Immature natural killer cell (primary cell): ENCODE measurements around the gene DBP. TPM values are rescaled to one million over a fixed set of nuclear protein-coding genes. Genes with fewer than 3 reads are reported as not detected.

Source experiments
- DNase-seq, 3 donors: peaks; one replicate each; pipeline ENCODE4 v3.0.0; 2022; ENCODE audit warnings: mixed read lengths in 1 of 3
- H3K27ac Mint-ChIP-seq, 6 donors: one replicate each; pipeline ENCODE4 v1.8.0; 2020; ENCODE audit warnings: mixed read lengths in 6 of 6, mild to moderate bottlenecking in 5 of 6, inconsistent platforms in 4 of 6, moderate library complexity in 3 of 6
- H3K27me3 Mint-ChIP-seq, 3 donors: one replicate each; pipeline ENCODE4 v1.8.0; 2020 to 2021; ENCODE audit warnings: low read depth in 3 of 3, mild to moderate bottlenecking in 3 of 3, mixed read lengths in 3 of 3, moderate library complexity in 3 of 3, inconsistent platforms in 1 of 3
- H3K36me3 Mint-ChIP-seq, 3 donors: one replicate each; pipeline ENCODE4 v1.8.0; 2020; ENCODE audit warnings: mixed read lengths in 3 of 3, inconsistent platforms in 2 of 3, mild to moderate bottlenecking in 2 of 3
- H3K4me1 Mint-ChIP-seq, 2 donors: one replicate each; pipeline ENCODE4 v1.8.0; 2020; ENCODE audit warnings: inconsistent platforms in 2 of 2, mild to moderate bottlenecking in 2 of 2, mixed read lengths in 2 of 2, moderate library complexity in 1 of 2
- H3K4me3 Mint-ChIP-seq, 5 donors: one replicate each; pipeline ENCODE4 v1.8.0; 2020; ENCODE audit warnings: mild to moderate bottlenecking in 5 of 5, mixed read lengths in 5 of 5, inconsistent platforms in 3 of 5, moderate library complexity in 3 of 5
- H3K9me3 Mint-ChIP-seq, 6 donors: one replicate each; pipeline ENCODE4 v1.8.0; 2020; ENCODE audit warnings: mild to moderate bottlenecking in 6 of 6, mixed read lengths in 6 of 6, inconsistent platforms in 4 of 6, moderate library complexity in 3 of 6
- polyA plus RNA-seq, 3 donors: library from polyadenylated mRNA; unstranded; fragments of 300-500 nt; fragmentation: Illumina TruSeq; gene quantifications; one replicate each; pipeline ENCODE4 v1.2.3, GENCODE V29; 2021

Gene DBP
- polyA plus RNA-seq, 3 donors from 2014 or later = 23.6 to 65.1 (median 26.3) TPM

DNA sequence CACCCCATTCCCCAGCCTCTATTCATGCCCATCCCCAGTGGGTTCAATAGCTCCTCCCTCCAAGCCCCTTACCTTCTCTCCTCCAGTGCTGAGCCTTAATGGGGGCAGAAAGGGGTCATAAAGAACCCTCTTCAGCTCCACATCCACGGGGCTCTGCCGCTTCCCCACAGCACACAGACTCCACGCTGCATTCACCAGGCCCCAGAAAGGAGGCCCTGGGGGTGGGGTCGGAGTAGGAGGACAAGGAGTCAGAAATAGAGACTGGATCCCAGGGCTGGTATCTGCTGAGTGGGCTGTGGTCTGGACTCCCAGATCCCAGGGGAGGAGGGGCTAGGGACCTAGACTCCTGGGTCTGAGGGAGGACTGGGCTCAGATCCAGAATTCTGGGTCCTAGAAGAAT lies 7.2 kb upstream of the DBP start:
- peaks cover 2 to 6% (median 3%) of the 10 kb centered on the region in 3 donors for H3K27me3 Mint-ChIP-seq
- peak overlapping the region in 2 of 5 donors; percentile 90 to 97 for H3K4me3 Mint-ChIP-seq
- peaks cover 33 to 37% of the 10 kb centered on the region in 2 donors for H3K4me1 Mint-ChIP-seq
- H3K27ac Mint-ChIP-seq = peak overlapping the region in 1 of 6 donors; percentile 28
- no peaks in the 10 kb centered on the region for H3K9me3 Mint-ChIP-seq
- H3K36me3 Mint-ChIP-seq = no peaks in the 10 kb centered on the region
- DNase-seq = no peak

DNA sequence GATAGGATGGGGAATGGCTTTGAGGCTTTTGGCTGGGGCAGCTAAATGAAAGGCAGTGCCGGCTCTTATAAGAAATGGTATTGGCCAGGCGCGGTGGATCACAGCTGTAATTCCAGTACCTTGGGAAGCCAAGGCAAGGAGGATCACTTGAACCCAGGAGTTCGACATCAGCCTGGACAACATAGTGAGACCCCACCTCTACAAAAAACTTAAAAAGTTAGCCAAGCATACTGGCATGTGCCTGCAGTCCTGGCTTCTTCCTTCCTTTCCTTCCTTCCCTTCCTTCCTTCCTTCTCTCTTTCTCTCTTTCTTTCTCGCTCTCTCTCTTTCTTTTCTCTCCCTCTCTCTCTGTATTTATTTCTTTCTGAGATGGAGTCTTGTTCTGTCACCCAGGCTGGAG lies 5.7 kb upstream of the DBP start:
- Mint-ChIP-seq H3K4me1 (peaks cover 42% of the 10 kb centered on the region in 2 donors), H3K4me3 (no peak overlapping the region), H3K36me3 (peaks cover 0 to 5% (median 0%) of the 10 kb centered on the region in 3 donors), H3K27ac (peak overlapping the region in 2 of 6 donors; percentile 3 to 66), H3K27me3 (peaks cover 0 to 10% (median 4%) of the 10 kb centered on the region in 3 donors), H3K9me3 (no peaks in the 10 kb centered on the region)
- no peak for DNase-seq

DNA sequence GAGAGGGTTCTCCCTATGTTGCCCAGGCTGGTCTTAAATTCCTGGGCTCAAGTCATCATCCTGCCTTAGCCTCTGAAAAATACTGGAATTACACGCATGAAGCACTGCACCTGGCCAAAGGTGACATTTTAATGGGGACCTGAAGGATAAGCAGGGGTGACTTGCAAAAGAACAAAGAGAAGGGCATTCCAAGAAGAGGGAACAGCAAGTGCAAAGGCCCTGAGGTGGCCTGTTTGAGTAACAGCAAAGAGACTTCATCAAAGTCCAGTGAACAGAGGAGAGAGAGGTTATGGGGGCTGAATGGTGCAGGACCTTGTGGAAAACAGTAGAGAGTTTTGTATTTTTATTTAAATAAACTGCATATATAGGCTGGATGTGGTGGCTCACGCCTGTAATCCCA lies 4.7 kb upstream of the DBP start:
- peaks cover 38 to 43% of the 10 kb centered on the region in 2 donors for H3K4me1 Mint-ChIP-seq
- H3K27me3 Mint-ChIP-seq = peaks cover 4 to 18% (median 10%) of the 10 kb centered on the region in 3 donors
- H3K27ac Mint-ChIP-seq = peak overlapping the region in 1 of 6 donors; percentile 72
- DNase-seq = no peak
- no peaks in the 10 kb centered on the region for H3K9me3 Mint-ChIP-seq
- H3K36me3 Mint-ChIP-seq = peaks cover 0 to 5% (median 0%) of the 10 kb centered on the region in 3 donors
- peak overlapping the region in 1 of 5 donors; percentile 33 for H3K4me3 Mint-ChIP-seq

- H3K27ac Mint-ChIP-seq = peak overlapping the region; percentile 55 to 100 (median 98)
- H3K9me3 Mint-ChIP-seq = no peaks in the 10 kb centered on the region
- H3K4me1 Mint-ChIP-seq = peaks cover 32 to 38% of the 10 kb centered on the region in 2 donors
- H3K4me3 Mint-ChIP-seq = peak overlapping the region; percentile 33 to 98 (median 69)
- H3K36me3 Mint-ChIP-seq = peaks cover 0 to 5% (median 0%) of the 10 kb centered on the region in 3 donors
- peak in 2 of 3 donors; percentile 30 to 67 for DNase-seq
- peaks cover 11 to 21% (median 11%) of the 10 kb centered on the region in 3 donors for H3K27me3 Mint-ChIP-seq
Observed at GRCh38 chr19:48639483-48640375, 2.5 kb upstream of the DBP start.

DNA sequence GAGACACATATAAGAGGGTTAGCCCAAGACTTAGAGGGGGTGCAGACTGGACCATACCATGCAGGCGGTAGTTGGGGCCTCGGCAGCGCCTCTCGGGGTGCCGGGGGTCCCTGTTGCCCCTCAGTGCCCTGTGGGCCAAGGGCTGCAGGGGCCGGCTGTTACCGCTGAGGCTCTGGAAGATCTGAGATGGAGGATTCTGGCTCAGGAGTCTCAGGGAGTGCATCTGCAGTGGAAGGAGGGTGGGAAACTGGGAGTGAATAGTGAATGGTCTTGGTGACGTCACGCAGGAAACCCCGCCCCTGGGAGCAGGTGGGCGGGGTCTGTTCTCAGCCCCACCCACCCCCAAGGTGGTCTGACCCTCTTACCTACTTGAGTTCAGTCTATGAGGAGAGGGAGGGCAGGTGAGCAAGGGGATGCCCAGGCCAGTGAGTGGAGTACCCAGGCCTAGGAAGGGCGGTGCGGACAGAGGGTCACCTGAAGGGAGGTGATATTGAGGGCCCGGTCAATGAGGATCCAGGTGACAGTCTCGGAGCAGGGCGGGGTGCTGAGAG lies 1.7 kb upstream of the DBP start:
- Mint-ChIP-seq H3K4me1 (peaks cover 39 to 45% of the 10 kb centered on the region in 2 donors), H3K9me3 (no peaks in the 10 kb centered on the region), H3K27me3 (peaks cover 14 to 24% (median 14%) of the 10 kb centered on the region in 3 donors), H3K36me3 (peaks cover 0 to 5% (median 0%) of the 10 kb centered on the region in 3 donors), H3K27ac (peak overlapping the region; percentile 98 to 100 (median 98)), H3K4me3 (peak overlapping the region; percentile 89 to 98 (median 92))
- no peak for DNase-seq

DNA sequence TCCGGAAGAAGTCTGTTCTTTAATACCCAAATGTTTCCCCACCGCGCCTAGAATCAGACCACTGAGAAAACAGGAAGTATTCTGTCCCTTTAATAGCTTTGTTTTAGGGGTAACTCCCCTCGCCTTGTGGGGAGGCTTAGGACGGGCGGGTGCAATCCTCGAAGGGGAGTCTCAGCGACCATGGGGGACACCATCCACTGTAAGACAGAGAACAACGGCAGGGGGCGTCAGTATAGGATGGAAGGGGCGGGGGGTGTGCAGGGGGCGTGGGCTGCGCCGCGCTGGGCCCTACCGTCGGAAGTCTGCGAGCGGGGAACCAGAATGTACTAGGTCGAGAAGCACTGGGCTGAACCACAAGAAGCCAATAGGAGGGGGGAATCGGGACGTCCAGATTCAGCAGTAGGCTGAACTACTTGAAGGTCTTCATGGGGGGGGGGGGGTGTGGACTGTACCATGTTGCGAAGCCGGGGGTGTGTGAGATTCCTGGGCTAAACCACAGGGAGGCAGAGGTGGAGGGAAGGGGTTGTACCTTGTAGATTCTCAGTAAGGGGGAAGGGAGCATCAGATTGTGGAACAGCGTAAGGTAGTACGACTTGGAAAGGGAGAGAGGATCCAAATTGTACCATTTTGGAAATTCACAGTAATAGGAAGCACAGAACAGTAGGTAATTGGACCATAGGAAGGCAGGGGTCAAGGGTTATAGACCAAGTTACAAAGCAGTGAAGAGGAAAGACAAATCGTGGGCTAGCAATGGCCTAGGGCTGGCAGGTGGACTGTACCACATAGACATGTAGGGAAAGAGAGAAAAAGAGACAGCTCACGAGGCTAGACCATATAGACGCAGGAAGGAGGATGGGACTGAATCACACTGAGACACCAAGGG lies 1.0 kb upstream of the DBP start:
- DNase-seq = peak; percentile 89 to 93 (median 90)
- peaks cover 46 to 52% of the 10 kb centered on the region in 2 donors for H3K4me1 Mint-ChIP-seq
- peak overlapping the region; percentile 98 to 100 (median 98) for H3K27ac Mint-ChIP-seq

GRCh38 chr19:48637449-48637947 lies 319 bp upstream of the DBP start:
- Mint-ChIP-seq H3K36me3 (peaks cover 0 to 5% (median 1%) of the 10 kb centered on the region in 3 donors), H3K27me3 (peaks cover 14 to 24% (median 14%) of the 10 kb centered on the region in 3 donors), H3K4me3 (peak overlapping the region; percentile 89 to 98 (median 92)), H3K4me1 (peaks cover 48 to 54% of the 10 kb centered on the region in 2 donors), H3K27ac (peak overlapping the region; percentile 98 to 100 (median 98)), H3K9me3 (no peaks in the 10 kb centered on the region)
- peak; percentile 100 for DNase-seq

More for the DNA sequence above, 1.0 kb upstream of the DBP start:
- peak overlapping the region; percentile 89 to 98 (median 92) for H3K4me3 Mint-ChIP-seq
- peaks cover 14 to 24% (median 14%) of the 10 kb centered on the region in 3 donors for H3K27me3 Mint-ChIP-seq
- H3K36me3 Mint-ChIP-seq = peaks cover 0 to 5% (median 0%) of the 10 kb centered on the region in 3 donors
- no peaks in the 10 kb centered on the region for H3K9me3 Mint-ChIP-seq

- no peak for DNase-seq
- Mint-ChIP-seq H3K9me3 (no peaks in the 10 kb centered on the region), H3K27me3 (peaks cover 14 to 24% (median 14%) of the 10 kb centered on the region in 3 donors), H3K36me3 (peaks cover 4 to 6% (median 5%) of the 10 kb centered on the region in 3 donors), H3K4me1 (peaks cover 56 to 57% of the 10 kb centered on the region in 2 donors), H3K27ac (peak overlapping the region; percentile 85 to 99 (median 98)), H3K4me3 (peak overlapping the region; percentile 89 to 98 (median 92))
Observed at GRCh38 chr19:48635966-48636858, 967 bp downstream of the DBP start.

GRCh38 chr19:48635263-48635965 lies 1.8 kb downstream of the DBP start:
- H3K27ac Mint-ChIP-seq = peak overlapping the region; percentile 78 to 99 (median 89)
- DNase-seq = peak; percentile 66 to 71 (median 69)
- H3K36me3 Mint-ChIP-seq = peaks cover 4 to 6% (median 5%) of the 10 kb centered on the region in 3 donors
- peaks cover 14 to 24% (median 14%) of the 10 kb centered on the region in 3 donors for H3K27me3 Mint-ChIP-seq
- H3K9me3 Mint-ChIP-seq = no peaks in the 10 kb centered on the region
- peak overlapping the region; percentile 89 to 98 (median 92) for H3K4me3 Mint-ChIP-seq
- H3K4me1 Mint-ChIP-seq = peaks cover 52 to 57% of the 10 kb centered on the region in 2 donors

- H3K4me3 Mint-ChIP-seq = peak overlapping the region; percentile 78 to 87 (median 82)
- peaks cover 14 to 21% (median 15%) of the 10 kb centered on the region in 3 donors for H3K27me3 Mint-ChIP-seq
- peak overlapping the region; percentile 83 to 94 (median 91) for H3K27ac Mint-ChIP-seq
- H3K36me3 Mint-ChIP-seq = peaks cover 4 to 6% (median 5%) of the 10 kb centered on the region in 3 donors
- peaks cover 48 to 52% of the 10 kb centered on the region in 2 donors for H3K4me1 Mint-ChIP-seq
- H3K9me3 Mint-ChIP-seq = no peaks in the 10 kb centered on the region
- peak; percentile 85 to 86 (median 86) for DNase-seq
Observed at GRCh38 chr19:48634424-48635262, 2.5 kb downstream of the DBP start.

DNA sequence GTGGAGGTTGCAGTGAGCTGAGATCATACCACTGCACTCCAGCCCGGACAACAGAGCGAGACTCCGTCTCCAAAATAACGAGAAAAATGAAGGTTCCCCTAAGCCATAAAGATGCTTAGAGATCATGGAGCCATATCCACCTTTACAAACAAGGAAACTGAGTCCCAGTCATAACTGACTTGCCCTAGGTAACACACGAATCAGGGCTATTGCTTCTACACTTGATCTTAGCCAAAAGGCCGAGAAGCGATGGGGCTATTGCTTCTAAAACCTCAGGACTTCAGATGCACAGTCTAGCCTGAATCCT lies 3.2 kb downstream of the DBP start:
- Mint-ChIP-seq H3K4me3 (peak overlapping the region; percentile 78 to 87 (median 82)), H3K27me3 (peaks cover 14 to 20% (median 15%) of the 10 kb centered on the region in 3 donors), H3K36me3 (peaks cover 4 to 6% (median 5%) of the 10 kb centered on the region in 3 donors), H3K9me3 (no peaks in the 10 kb centered on the region), H3K27ac (peak overlapping the region; percentile 83 to 94 (median 91)), H3K4me1 (peaks cover 44 to 48% of the 10 kb centered on the region in 2 donors)
- no peak for DNase-seq
